Astrocyte of the spinal cord (primary cell): ENCODE measurements around the gene EXTL2.
"Not testable (repeated sequence)": the region's sequence is repeated elsewhere in the genome, so short reads cannot be mapped to it uniquely, and the experiment has no call there.

Source experiments
- DNase-seq: peaks from one replicate; pipeline ENCODE4 v3.0.0; 2011; ENCODE audit warnings: low read depth, low spot score
- H3K4me3 ChIP-seq: 2 replicates; pipeline ENCODE4 v1.5.1; 2011; ENCODE audit warnings: low read depth, mild to moderate bottlenecking, low read length, moderate library complexity
- CTCF ChIP-seq: IDR thresholded peaks from 2 replicates; pipeline ENCODE4 v1.5.1; 2012; ENCODE audit warnings: low read depth, mild to moderate bottlenecking, low read length, inconsistent platforms
- in situ Hi-C: cut with HindIII; loops from 2 replicates; pipeline ENCODE4 v1.10.0; 2017; ENCODE audit warnings: low sequenced_read_pairs

Gene EXTL2

GRCh38 chr1:100894603-100895539 is at the start of gene EXTL2:
Gene EXTL2, minus strand, starts transcription at chr1:100894842. Its CDS starts 6,085 bp downstream, at chr1:100888757.
- DNase-seq, result peak; percentile 80
- no peak for TF ChIP-seq CTCF
- peak within 1 kb of the TSS; percentile 96 for H3K4me3 ChIP-seq
- in situ Hi-C loops, result no loop called here

DNA sequence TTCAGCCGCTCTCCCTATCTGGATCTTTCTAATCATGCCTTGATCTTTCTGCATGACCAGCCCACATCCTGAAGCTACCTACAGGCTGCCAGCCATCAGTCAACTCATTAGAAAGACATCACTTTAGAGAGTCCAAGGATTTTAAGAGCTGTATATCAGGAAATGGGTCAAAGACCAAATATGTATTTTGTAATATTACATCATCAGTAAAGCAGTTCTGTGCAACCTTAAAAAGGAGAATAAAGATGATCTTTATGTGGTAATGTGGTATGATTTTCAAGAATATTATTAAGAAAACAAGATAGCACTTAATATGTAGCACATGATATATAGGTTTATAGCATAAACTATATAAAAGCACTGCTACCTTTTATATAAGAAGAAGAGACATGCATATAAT is 48.9 kb upstream of the EXTL2 start:
- no peak for TF ChIP-seq CTCF
- in situ Hi-C loops, result no loop called here
- no peak overlapping the region for H3K4me3 ChIP-seq
- DNase-seq, result no peak

DNA sequence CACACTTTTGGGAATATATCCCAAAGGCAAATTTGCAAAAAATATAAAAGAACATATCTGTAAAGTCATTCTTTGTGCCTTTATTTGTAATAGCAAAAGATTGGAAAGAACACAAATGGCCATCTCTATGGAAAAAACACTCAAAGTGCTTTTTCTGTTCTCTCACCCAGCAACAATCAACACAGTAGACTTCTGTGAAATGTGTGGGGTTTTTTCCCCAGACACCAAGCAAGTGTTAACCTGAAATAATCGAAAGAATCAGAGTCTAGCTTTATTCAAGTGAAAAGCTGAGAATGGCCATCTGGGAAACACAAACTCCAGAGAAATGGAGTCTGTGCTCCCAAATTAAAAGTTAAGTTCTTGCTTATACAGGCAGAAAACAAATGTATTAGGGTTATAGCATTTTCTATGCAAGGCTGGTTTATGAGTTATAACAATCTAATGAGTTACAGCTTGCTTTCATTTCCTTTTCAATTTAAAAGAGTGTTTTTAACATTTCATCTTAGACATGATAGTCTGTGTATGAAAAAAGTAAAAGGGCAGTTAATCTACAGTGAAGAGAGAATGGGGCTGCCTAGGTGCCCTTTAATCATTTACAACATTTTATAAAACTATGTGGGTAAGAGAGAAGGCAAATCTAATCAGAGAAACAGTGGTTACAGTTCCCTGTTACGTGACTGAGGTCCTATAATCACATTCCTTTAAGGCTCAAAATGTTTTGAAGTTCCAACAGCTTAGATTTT is 47.8 kb upstream of the EXTL2 start:
- no peak for DNase-seq
- in situ Hi-C loops, result no loop called here
- no peak overlapping the region for H3K4me3 ChIP-seq
- no peak for TF ChIP-seq CTCF

GRCh38 chr1:100941580-100942216 is 47.1 kb upstream of the EXTL2 start:
- H3K4me3 ChIP-seq, result no peak overlapping the region
- no peak for TF ChIP-seq CTCF
- DNase-seq, result no peak
- in situ Hi-C loops, result no loop called here

- in situ Hi-C loops, result no loop called here
- no peak for TF ChIP-seq CTCF
- no peak for DNase-seq
- no peak overlapping the region for H3K4me3 ChIP-seq
These were observed 46.5 kb upstream of the EXTL2 start for GRCh38 chr1:100941098-100941527.

GRCh38 chr1:100936194-100936967 is 41.7 kb upstream of the EXTL2 start:
- in situ Hi-C loops, result no loop called here
- DNase-seq, result no peak
- no peak for TF ChIP-seq CTCF
- no peak overlapping the region for H3K4me3 ChIP-seq

DNA sequence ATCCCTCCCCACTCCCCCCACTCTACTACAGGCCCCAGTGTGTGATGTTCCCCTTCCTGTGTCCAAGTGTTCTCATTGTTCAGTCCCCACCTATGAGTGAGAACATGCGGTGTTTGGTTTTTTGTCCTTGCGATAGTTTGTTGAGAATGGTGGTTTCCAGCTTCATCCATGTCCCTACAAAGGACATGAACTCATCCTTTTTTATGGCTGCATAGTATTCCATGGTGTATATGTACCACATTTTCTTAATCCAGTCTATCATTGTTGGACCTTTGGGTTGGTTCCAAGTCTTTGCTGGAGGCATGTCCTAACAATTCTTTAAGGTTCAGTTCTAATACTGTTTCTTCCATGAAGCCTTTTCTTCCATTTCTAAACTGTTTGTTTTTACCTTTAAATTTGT is 38.9 kb upstream of the EXTL2 start:
- in situ Hi-C loops, DNase-seq, H3K4me3 ChIP-seq: not testable (repeated sequence)
